Cardiac muscle cell (in vitro differentiated cells and primary cell): ENCODE data around the gene MTOR. TPM values are rescaled to one million over a fixed set of nuclear protein-coding genes. Genes with fewer than 3 reads are reported as not detected.
"Not testable (repeated sequence)": the region's sequence is repeated elsewhere in the genome, so short reads cannot be mapped to it uniquely, and the experiment has no call there.

ENCODE experiments used
- DNase-seq, 2 donors: peaks; one replicate each; pipeline versions ENCODE4 v3.0.0 to v3.0.0-alpha.2; 2010 to 2017; ENCODE audit warnings: low read depth in 1 of 2, low spot score in 1 of 2
- H3K27ac ChIP-seq: fragments of 200-600 bp; sonication (generic); 2 replicates; pipeline ENCODE4 v1.5.1; 2016
- H3K27me3 ChIP-seq: fragments of 200-600 bp; sonication (generic); 2 replicates; pipeline ENCODE4 v1.6.0; 2016; ENCODE audit warnings: control low read depth
- H3K36me3 ChIP-seq: fragments of 200-600 bp; sonication (generic); 2 replicates; pipeline ENCODE4 v1.5.1; 2016; ENCODE audit warnings: control low read depth
- H3K4me1 ChIP-seq: fragments of 200-600 bp; sonication (generic); 2 replicates; pipeline ENCODE4 v1.8.1; 2017; ENCODE audit warnings: low read depth, mild to moderate bottlenecking, mixed run types
- H3K4me3 ChIP-seq: fragments of 200-600 bp; sonication (generic); 2 replicates; pipeline ENCODE4 v1.5.1; 2016; ENCODE audit warnings: mild to moderate bottlenecking
- H3K9me3 ChIP-seq: fragments of 200-600 bp; sonication (generic); 2 replicates; pipeline ENCODE4 v1.5.1; 2017; ENCODE audit warnings: low read depth, mild to moderate bottlenecking, control low read depth
- polyA plus RNA-seq: library from polyadenylated mRNA; unstranded; fragments of >200 nt; fragmentation: Nextera tagmentation; extraction: Ambion mirVana; gene quantifications from 2 replicates; pipeline ENCODE4 v1.2.1, GENCODE V29; 2016
- total RNA-seq: library from RNA; depleted of rRNA; stranded (reverse); fragments of >200 nt; gene quantifications from 2 replicates; pipeline ENCODE4 v1.2.3, GENCODE V29; 2016
- TF ChIP-seq, protein P1 (sequence below): IDR thresholded peaks from 2 replicates; pipeline ENCODE4 v1.5.1; 2012; ENCODE audit warnings: low read depth, mild to moderate bottlenecking, low read length

Gene MTOR
- total and polyA plus RNA-seq, 2 experiments from 2014 or later: 21.5 to 45.7 TPM

DNA sequence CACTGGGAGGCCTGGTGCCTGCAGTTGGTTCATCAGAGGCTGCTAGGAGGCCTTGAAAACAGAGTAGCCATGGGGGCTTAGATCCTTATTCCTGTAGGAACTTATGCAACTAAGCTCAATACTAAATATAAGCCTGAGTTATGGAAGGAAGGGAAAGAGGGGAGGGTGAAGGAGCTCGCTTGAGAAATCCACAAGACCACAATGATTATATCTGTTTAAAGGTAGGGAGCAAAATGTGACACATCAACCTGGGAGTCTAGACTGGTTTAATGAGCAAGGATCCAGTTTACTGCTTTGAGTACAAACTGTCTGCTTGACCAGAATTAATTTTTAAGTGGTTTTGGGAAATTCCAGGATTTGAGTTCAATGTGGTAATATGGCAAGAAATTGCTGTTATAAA, 93.6 kb downstream of the MTOR start:
- Histone ChIP-seq H3K27me3 (no peaks in the 10 kb centered on the region), H3K4me3 (no peak overlapping the region)
- no peak for DNase-seq

DNA sequence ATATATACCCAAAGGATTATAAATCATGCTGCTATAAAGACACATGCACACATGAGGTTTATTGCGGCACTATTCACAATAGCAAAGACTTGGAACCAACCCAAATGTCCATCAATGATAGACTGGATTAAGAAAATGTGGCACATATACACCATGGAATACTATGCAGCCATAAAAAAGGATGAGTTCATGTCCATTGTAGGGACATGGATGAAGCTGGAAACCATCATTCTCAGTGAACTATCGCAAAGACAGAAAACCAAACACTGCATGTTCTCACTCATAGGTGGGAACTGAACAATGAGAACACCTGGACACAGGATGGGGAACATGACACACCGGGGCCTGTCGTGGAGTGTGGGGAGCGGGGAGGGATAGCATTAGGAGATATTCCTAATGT, 95.6 kb downstream of the MTOR start:
- H3K36me3 ChIP-seq, H3K4me3 ChIP-seq, H3K4me1 ChIP-seq, DNase-seq, H3K27me3 ChIP-seq, H3K27ac ChIP-seq, H3K9me3 ChIP-seq: not testable (repeated sequence)

More for the DNA sequence above, 93.6 kb downstream of the MTOR start:
- TF ChIP-seq, protein P1, sequence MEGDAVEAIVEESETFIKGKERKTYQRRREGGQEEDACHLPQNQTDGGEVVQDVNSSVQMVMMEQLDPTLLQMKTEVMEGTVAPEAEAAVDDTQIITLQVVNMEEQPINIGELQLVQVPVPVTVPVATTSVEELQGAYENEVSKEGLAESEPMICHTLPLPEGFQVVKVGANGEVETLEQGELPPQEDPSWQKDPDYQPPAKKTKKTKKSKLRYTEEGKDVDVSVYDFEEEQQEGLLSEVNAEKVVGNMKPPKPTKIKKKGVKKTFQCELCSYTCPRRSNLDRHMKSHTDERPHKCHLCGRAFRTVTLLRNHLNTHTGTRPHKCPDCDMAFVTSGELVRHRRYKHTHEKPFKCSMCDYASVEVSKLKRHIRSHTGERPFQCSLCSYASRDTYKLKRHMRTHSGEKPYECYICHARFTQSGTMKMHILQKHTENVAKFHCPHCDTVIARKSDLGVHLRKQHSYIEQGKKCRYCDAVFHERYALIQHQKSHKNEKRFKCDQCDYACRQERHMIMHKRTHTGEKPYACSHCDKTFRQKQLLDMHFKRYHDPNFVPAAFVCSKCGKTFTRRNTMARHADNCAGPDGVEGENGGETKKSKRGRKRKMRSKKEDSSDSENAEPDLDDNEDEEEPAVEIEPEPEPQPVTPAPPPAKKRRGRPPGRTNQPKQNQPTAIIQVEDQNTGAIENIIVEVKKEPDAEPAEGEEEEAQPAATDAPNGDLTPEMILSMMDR: no peak
- H3K4me1 ChIP-seq: no peaks in the 10 kb centered on the region
- H3K9me3 ChIP-seq: no peaks in the 10 kb centered on the region
- no peak overlapping the region for H3K27ac ChIP-seq
- H3K36me3 ChIP-seq: peaks cover 2% of the 10 kb centered on the region

DNA sequence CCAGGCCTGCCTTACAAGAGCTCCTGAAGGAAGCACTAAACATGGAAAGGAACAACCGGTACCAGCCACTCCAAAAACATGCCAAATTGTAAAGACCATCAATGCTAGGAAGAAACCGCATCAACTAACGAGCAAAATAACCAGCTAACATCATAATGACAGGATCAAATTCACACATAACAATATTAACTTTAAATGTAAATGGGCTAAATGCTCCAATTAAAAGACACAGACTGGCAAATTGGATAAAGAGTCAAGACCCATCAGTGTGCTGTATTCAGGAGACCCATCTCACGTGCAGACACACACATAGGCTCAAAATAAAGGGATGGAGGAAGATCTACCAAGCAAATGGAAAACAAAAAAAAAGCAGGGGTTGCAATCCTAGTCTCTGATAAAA, 99.6 kb downstream of the MTOR start:
- H3K36me3 ChIP-seq, H3K4me1 ChIP-seq, H3K27ac ChIP-seq, H3K4me3 ChIP-seq, H3K27me3 ChIP-seq, H3K9me3 ChIP-seq, DNase-seq: not testable (repeated sequence)

DNA sequence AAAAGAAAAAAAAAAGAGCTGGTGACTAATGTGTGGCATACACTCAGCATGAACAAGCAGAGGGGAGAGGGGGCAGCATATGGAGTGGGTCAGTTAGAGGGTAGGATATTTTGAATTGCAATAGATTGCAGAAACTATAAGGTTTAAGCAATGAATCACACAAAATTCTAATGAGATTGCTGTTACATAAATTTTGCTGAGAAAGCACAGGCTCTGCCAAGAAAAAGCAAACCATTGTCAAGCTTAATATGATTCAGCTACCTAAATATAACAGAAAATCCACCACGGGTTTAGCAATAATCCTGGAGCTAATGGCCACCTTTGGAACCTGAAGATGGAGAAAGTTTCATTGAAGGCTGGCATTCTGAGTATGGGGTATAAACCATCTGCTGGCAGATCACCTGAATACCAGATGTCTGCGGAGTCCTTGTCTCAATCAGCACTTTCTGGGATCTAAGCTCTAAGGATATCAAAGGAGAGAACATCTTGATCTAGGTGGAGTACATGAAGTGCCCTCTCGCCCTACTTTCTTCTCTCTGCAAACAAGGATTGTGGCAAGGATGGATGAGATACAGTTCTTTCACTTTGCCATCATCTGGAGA, 103.5 kb downstream of the MTOR start:
- H3K4me3 ChIP-seq: no peak overlapping the region
- H3K36me3 ChIP-seq: peaks cover 9% of the 10 kb centered on the region
- TF ChIP-seq, protein P1: no peak
- no peaks in the 10 kb centered on the region for H3K27me3 ChIP-seq
- H3K27ac ChIP-seq: no peak overlapping the region
- no peaks in the 10 kb centered on the region for H3K9me3 ChIP-seq
- DNase-seq: peak in 1 of 2 donors; percentile 91
- H3K4me1 ChIP-seq: no peaks in the 10 kb centered on the region

DNA sequence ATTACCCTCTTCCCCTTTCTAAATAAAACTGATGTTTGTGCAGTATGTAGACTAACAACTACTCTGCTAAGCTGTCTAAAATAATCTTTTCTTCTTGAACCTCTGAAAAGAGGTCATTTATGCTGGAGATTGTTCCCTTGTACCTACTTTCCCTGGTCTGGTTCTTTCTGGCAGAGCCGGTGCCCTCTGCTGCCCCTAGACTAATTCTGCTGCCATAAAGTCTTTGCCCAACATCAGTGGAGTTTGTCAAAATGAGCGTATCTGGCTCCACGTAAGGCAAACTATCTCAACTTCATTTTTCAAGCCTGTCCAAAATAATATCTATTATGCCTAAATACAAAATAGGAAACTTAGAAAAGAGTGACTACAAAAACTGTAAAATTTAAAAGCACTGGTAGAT, 104.1 kb downstream of the MTOR start:
- peaks cover 13% of the 10 kb centered on the region for H3K36me3 ChIP-seq
- no peaks in the 10 kb centered on the region for H3K4me1 ChIP-seq
- no peaks in the 10 kb centered on the region for H3K27me3 ChIP-seq
- no peaks in the 10 kb centered on the region for H3K9me3 ChIP-seq
- H3K27ac ChIP-seq: no peak overlapping the region
- H3K4me3 ChIP-seq: no peak overlapping the region
- TF ChIP-seq, protein P1: no peak
- no peak for DNase-seq

DNA sequence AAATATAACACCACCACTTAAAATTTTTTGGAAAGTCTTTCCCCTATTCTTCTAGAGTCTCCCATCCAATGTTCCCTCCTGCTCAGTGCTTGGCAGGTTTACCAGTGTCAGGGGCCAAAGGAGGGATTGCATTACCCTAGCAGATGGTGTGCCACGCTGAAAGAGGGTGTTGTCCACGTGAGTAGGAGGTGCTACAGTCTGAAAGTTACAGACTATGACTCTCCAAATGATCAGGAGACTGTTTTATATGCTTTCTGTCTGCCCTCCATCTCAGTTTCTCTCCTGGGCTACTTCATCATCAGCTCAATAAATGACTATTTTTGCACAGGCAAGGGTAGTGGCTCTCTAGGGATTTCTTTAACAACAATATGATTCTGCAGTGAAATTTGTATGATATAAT, 104.5 kb downstream of the MTOR start:
- H3K4me1 ChIP-seq: no peaks in the 10 kb centered on the region
- H3K36me3 ChIP-seq: peaks cover 16% of the 10 kb centered on the region
- no peaks in the 10 kb centered on the region for H3K9me3 ChIP-seq
- DNase-seq: peak in 1 of 2 donors; percentile 65
- no peaks in the 10 kb centered on the region for H3K27me3 ChIP-seq
- no peak overlapping the region for H3K27ac ChIP-seq
- H3K4me3 ChIP-seq: no peak overlapping the region
- TF ChIP-seq, protein P1: no peak

GRCh38 chr1:11157394-11157793, 105.0 kb downstream of the MTOR start:
- no peak overlapping the region for H3K4me3 ChIP-seq
- no peaks in the 10 kb centered on the region for H3K27me3 ChIP-seq
- peak overlapping the region; percentile 1 for H3K27ac ChIP-seq
- peaks cover 16% of the 10 kb centered on the region for H3K36me3 ChIP-seq
- H3K4me1 ChIP-seq: no peaks in the 10 kb centered on the region
- TF ChIP-seq, protein P1: no peak
- H3K9me3 ChIP-seq: no peaks in the 10 kb centered on the region
- peak in 1 of 2 donors; percentile 51 for DNase-seq
